ENCODE results near the gene KIAA1958. TPM values are rescaled to one million over a fixed set of nuclear protein-coding genes. Genes with fewer than 3 reads are reported as not detected.

Gene KIAA1958
- total RNA-seq = 0.32 and 5.4 TPM in 2 replicates

DNA sequence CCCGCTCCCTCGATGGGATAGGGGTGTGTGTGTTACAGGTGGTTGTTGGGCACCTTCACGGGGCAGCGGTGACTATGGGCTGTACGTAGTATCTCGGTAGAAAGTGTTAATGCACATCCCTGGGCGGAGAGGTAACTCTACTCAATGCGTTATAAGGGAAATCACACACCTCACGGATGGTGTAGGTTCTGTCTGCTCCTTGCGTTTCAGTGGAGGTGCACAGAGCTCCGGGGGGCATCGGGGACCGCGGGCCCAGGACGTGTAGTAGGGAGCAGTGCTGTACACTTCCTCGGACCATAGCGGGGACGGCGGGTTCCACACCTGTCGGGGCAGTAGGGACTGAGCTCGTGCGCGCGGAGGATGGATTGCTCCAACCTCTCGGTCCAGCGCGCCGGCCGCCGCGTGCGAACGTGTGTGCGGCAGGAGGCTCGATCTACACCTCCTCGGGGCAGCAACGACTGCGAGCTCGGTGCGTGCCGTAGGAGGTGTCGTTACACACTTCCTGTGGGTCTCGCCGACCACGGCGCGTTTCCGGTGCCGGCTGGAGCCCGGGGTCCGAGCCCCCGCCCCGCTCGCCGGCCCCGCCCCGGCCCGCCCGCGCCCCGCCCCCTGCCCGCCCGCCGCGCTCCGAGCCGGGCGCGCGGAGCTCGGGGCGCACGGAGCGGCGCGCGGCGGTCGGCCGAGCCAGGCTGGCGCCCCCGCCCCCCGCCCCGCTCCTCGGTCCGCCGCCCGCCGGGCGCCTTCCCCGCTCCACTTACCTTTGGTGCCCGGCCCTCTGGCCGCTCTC, at the start of gene KIAA1958:
Gene KIAA1958, plus strand, starts transcription at position 607 of the 787 bp plus-strand sequence. CDS start 87,254 bp downstream, outside the sequence.

DNA sequence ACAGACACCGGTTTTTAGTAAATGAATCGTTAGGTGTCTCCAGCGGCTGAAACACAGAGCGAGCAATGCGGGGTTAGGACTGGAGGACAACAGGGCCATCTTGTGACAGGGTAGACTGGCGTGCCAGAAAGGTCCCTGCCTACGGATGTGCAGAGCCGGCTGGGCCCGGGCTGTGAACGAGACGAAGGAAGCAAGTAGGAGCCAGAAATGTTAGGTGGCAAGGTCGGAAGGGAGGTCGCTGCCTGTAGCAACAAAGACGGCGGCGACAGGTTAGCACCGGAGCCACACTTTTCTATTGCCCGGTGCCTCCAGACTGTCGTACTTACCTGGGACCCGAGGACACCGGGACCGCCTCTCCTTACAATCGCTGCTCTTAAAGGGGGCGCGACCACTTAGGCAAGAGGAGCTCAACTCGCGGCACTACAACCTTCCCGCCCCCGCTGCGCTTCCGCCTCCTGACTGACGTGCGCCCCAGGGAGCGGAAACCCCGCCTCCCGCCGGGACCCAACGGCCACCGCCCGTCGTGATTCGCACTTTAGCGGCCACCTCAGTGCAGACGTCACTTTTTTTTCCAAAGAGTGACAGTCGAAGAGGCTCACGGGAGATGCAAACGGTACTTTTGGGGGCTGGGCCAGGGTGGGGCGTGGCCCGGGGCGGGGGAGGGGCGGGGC, 231.2 kb downstream of the KIAA1958 start, which contains the start of gene INIP:
Gene INIP, minus strand, starts transcription at position 457 of the 671 bp plus-strand sequence. CDS start 1,632 bp downstream, outside the sequence.

Other genes starting within 250 kb of the KIAA1958 start
- 27.8 and 48.1 TPM in 2 replicates for gene PTBP3, start 153.2 kb upstream of the KIAA1958 start, total RNA-seq
- 18.9 and 27.2 TPM in 2 replicates for gene HSDL2, start 106.7 kb upstream of the KIAA1958 start, total RNA-seq
- 9.7 and 22.0 TPM in 2 replicates for gene INIP, start 231.3 kb downstream of the KIAA1958 start, total RNA-seq

Measured in bladder microvascular endothelial cell (primary cell).